ENCODE results near the gene ELL. TPM values are rescaled to one million over a fixed set of nuclear protein-coding genes. Genes with fewer than 3 reads are reported as not detected.

ELL gene
- total RNA-seq = 10 to 100 TPM in 3 of 4 donors, 1 to 10 TPM in 1; 7.1 to 20.2 (median 11.9) TPM
- 10 to 100 TPM in 1 of 3 donors, 1 to 10 TPM in 2; 6.2 to 14.6 (median 8.4) TPM for polyA plus RNA-seq

GRCh38 chr19:18521692-18522123 lies at the start of gene ELL:
Gene ELL (minus strand): TSS chr19:18522070. CDS start chr19:18522055, 15 bp downstream.
- WGBS, 2 donors = 0 to 1% methylated on average over 52 of the region's 52 CpGs
- Histone ChIP-seq H3K9me3 (no peaks in the 10 kb centered on the region), H3K4me1 (peaks cover 0 to 19% (median 15%) of the 10 kb centered on the region in 4 donors), H3K27me3 (no peaks in the 10 kb centered on the region), H3K27ac (peak within 1 kb of the TSS; percentile 99 to 100 (median 99)), H3K36me3 (no peaks in the 10 kb centered on the region), H3K4me3 (peak within 1 kb of the TSS; percentile 85 to 100 (median 94))
- peak; percentile 98 to 99 (median 98) for TF ChIP-seq POLR2AphosphoS5 (IDR thresholded peaks at IDR 0.05)
- no peak for TF ChIP-seq EP300 (IDR thresholded peaks at IDR 0.05)
- TF ChIP-seq POLR2A (IDR thresholded peaks at IDR 0.05) = peak; percentile 95 to 97
- no peak for TF ChIP-seq CTCF (IDR thresholded peaks at IDR 0.05)
- intact Hi-C loops (cut with DNase I) = loop anchor here (1.0 to 5.0 kb wide), 4 partner anchors 21 to 59 kb away; partner anchors contain the start of genes FKBP8, KXD1 and UBA52
- DNase-seq = no peak

- Histone ChIP-seq H3K4me3 (no peak overlapping the region), H3K27me3 (no peaks in the 10 kb centered on the region), H3K36me3 (peaks cover 27 to 66% (median 49%) of the 10 kb centered on the region in 4 donors), H3K4me1 (peaks cover 0 to 21% (median 18%) of the 10 kb centered on the region in 4 donors), H3K9me3 (no peaks in the 10 kb centered on the region), H3K27ac (no peak overlapping the region)
- intact Hi-C loops (cut with DNase I) = no loop called here
- no peak for DNase-seq
- WGBS, 2 donors = 95 to 96% methylated on average over 15 of the region's 15 CpGs
- TF ChIP-seq CTCF (IDR thresholded peaks at IDR 0.05) = no peak
- no peak for TF ChIP-seq POLR2A (IDR thresholded peaks at IDR 0.05)
- TF ChIP-seq POLR2AphosphoS5 (IDR thresholded peaks at IDR 0.05) = no peak
- TF ChIP-seq EP300 (IDR thresholded peaks at IDR 0.05) = no peak
Measured at GRCh38 chr19:18568367-18568766, 46.5 kb upstream of the ELL start.

GRCh38 chr19:18566953-18567352 lies 45.1 kb upstream of the ELL start:
- H3K4me1 ChIP-seq = peaks cover 0 to 7% (median 5%) of the 10 kb centered on the region in 4 donors
- peaks cover 26 to 77% (median 55%) of the 10 kb centered on the region in 4 donors for H3K36me3 ChIP-seq
- no peaks in the 10 kb centered on the region for H3K27me3 ChIP-seq
- TF ChIP-seq POLR2AphosphoS5 (IDR thresholded peaks at IDR 0.05) (no peak), POLR2A (IDR thresholded peaks at IDR 0.05) (no peak), CTCF (IDR thresholded peaks at IDR 0.05) (no peak), EP300 (IDR thresholded peaks at IDR 0.05) (no peak)
- H3K4me3 ChIP-seq = no peak overlapping the region
- intact Hi-C loops (cut with DNase I) = no loop called here
- DNase-seq = no peak
- no peak overlapping the region for H3K27ac ChIP-seq
- 95 to 96% methylated on average over 8 of the region's 8 CpGs for WGBS, 2 donors
- no peaks in the 10 kb centered on the region for H3K9me3 ChIP-seq

- intact Hi-C loops (cut with DNase I) = no loop called here
- 85 to 88% methylated on average over 14 of the region's 14 CpGs for WGBS, 2 donors
- Histone ChIP-seq H3K27me3 (no peaks in the 10 kb centered on the region), H3K4me1 (peaks cover 0 to 16% (median 7%) of the 10 kb centered on the region in 4 donors), H3K36me3 (peaks cover 18 to 57% (median 37%) of the 10 kb centered on the region in 4 donors), H3K27ac (peak overlapping the region in 2 of 4 donors; percentile 25 to 67), H3K4me3 (no peak overlapping the region), H3K9me3 (no peaks in the 10 kb centered on the region)
- TF ChIP-seq EP300 (IDR thresholded peaks at IDR 0.05) (no peak), POLR2AphosphoS5 (IDR thresholded peaks at IDR 0.05) (no peak), CTCF (IDR thresholded peaks at IDR 0.05) (no peak), POLR2A (IDR thresholded peaks at IDR 0.05) (no peak)
- DNase-seq = no peak
Measured at GRCh38 chr19:18562086-18562485, 40.2 kb upstream of the ELL start.

Measured in sigmoid colon (tissue), 7 donors.